NCI-H2227 treated with DMSO at 0.1 percent for 48 hours (cell line): ENCODE data around the gene PYROXD2.
A peak's percentile ranks its signal among the peaks of the same experiment; 100 is the strongest.
"Not testable (repeated sequence)": the region's sequence is repeated elsewhere in the genome, so short reads cannot be mapped to it uniquely, and the experiment has no call there.

Experiments used
- DNase-seq: peaks from one replicate; lab custom pipeline; 2025; lab: John Stamatoyannopoulos, UW

PYROXD2 gene

DNA sequence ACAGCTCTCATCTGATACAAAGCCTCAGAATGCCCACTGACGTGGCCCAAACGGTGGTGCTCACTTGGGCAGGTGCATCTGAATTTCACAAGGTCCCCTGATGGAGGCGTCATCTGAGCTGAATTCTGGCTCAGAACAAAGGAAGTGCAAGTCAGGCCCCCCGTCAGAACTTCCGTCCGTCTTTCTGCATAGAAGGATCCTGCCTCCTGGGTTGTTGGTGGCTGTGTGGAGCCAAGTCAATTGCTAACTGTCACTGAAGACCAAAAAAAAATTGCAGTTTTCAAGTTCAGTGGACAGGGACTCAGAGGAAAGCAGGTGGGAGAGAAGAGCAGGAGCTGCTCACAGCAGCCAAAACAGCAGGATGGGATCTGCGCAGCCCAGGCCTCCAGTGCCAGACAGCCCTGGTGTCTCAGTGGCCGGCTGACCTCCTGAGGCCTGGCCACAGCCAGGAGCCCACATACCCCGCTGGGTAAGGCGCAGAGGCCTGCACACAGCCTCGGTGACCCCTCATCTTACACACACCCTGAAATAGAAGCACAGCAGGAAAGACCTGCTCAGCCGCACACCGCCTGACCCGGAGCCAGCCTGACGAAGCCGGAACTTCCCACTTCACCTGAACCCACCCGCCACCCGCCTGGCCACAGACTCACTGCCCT lies 49.4 kb downstream of the PYROXD2 start:
- DNase-seq = no peak

DNA sequence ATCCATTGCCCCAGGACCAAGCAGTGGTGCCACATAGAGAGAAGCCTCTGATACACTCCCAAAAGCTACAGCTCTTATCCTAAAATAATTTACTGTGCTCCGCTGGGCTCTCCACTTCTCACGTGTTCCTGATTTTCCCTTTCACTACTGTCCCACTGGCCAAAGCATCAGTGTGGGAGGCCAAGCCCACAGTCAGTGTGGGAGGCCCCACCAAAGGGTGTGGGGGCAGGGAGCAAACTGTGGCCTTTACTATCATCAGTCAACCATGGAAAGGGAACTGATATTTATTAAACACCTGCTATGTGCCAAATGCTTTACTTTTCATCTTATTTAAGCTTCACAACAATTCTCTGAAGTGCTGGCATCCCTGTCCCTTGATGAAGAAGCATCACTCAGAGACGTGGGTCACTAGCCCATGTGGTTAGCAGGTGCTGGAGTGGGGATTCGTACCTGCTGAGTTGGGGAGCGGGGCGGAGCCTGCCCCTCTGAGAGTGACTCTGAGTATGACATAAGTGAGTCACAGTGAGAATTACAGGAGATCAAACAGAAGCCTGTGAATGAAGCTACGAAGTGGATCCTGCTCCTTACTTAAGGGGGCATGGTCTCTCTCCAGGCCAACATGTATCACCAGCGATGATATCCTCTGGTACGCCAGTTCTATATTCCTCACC lies 50.4 kb downstream of the PYROXD2 start:
- DNase-seq = no peak

DNA sequence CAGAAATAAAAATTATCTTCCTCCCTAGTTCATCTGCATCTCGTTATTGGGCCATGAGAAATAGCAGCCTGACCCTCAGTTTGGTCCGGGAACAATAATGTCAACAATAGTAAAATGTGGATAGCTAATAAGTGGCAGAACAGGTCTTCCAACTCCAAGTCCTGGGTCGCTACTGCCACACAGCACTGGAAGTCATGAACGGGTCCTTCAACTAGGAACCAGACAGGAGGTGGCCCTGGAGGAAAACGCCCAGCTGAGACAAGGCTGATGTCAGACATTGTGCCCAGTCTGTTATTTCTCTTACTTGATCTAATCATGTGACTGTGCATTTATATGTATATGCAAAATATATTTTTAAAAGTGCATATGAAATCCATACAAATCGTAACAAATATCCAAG lies 51.8 kb downstream of the PYROXD2 start:
- DNase-seq = no peak

DNA sequence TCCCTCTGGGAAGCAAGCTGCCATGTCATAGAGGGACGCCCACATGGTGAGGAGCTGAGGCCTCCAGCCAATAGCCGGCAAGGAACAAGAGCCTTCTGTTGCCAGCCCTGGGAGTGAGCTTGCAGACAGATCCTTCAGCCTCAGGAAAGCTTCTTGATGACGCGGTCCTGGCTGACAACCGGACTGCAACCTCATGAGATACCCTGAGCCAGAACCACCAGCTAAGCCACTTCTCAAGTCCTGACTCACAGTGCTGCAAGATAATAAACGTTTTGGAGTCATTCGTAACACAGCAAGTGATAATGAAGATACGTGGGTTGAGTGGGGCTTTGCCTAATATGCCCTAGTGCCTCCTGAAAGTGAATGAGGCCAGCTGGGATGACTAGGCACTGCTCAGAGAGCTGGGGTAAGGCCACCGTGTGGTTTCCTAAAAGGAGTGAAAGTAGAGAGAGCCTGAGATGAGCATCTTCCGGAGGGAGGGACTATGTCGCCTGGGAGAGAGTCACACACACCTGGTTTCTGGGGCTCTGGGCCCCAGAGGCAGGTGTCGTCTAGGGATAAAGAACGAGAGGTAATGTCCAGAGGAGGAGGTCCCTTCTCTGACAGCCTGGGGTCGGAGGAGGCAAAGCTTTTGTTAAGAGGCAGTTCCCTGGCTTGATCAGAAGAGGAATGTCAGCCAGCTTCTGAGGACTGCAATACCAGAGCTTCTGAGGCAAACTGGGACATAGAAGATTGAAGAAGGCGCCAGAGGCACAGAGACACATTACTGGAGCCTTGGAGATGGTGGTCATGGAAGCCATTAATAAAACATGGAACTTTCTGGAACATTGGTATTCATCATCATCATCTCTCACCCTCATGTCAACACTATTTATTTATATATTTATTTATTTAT lies 53.6 kb downstream of the PYROXD2 start:
- peak; percentile 54 for DNase-seq

DNA sequence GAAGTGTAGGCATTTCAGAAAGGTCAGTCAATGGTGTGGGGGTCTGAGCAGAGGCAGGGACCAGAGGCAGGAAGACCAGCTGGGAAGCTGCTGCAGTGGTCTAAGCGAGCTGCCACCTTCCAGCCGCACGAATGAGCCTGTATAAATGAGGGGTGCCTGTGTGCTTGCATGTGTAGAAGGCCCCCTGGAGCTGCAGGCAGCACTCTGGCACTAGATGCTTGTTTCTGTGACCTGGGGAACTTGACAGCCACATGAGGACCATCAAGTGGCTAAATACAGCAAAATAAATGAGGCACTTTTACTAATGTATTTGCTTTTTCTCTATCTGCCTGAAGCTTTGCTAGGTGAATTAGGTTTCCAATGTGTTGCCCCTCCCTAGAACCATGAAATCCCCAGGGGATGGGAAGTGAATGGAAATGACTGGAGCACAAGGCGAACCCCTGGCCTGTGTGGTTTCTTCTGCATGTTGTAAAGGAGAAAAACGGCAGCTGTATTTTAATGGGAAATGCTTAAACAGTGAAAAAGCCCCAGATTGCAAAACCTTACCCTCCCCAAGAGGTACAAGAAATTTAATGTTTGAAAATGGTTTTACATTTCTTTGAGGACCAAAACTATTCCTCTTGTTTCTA lies 57.7 kb downstream of the PYROXD2 start:
- DNase-seq = no peak

DNA sequence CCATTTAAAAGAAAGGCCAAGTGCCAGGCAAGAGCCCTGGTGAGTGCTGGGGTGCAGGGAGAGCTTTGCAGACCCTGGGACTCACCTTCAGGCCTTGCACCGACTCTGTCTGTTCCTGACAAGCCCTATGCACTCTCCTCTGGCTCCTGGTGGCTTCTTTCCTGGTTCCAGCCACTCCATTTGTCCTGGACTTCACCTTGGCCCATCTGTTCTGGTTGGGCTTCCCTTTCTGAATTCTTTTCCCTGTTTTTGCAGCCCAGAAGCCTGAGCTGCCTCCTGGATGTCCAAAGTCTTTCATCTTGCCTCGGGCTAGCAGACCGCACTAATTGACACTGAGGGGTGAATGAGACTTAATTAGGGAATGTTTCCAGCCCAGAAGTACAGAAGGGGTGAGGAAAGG lies 60.5 kb downstream of the PYROXD2 start:
- no peak for DNase-seq

DNA sequence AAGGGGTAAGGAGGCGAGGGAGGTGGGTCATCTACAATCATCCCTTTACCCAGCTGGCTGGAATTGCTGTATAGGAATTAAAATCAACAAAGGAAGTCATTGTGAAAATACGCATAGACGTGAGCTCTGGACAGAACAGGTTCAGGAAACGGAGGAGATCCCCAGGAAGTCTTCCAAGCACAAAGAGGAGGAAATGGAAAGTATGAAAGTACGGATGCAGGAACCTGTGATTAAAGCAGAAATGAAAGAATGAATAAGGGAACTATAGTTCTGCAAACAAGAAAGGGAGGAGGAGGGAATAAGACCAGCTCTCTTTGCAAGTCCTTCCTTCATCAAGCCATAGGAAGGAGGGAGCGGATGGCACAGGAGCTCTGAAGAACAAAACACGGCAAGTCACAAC lies 61.8 kb downstream of the PYROXD2 start:
- DNase-seq = no peak

DNA sequence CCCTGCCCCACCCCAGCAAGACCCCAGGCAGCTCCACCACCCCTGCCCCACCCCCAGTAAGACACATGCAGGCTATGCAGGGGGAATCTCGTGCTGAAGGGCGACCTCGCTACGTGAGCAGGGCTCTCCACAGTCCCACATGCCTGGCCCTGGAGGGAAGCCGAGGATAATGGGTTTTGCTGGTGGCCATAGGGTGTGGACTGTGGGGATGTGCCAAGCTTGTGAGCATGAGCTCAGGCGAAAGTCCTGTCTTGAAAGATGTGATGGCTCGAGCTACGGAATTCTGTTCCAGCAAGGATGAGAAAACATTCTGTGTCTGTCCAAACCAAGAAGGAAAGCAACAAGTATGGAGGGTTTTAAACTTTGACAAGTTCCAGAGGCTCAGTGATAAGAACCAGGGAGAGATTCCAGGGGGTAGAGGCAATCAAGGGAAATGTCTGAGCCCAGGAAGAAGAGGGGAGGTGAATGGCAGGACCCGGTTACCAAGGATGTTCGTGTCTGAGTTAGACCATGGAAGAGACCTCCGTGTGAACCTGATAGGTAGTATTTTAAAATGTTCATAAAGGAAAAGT lies 63.1 kb downstream of the PYROXD2 start:
- DNase-seq = no peak

DNA sequence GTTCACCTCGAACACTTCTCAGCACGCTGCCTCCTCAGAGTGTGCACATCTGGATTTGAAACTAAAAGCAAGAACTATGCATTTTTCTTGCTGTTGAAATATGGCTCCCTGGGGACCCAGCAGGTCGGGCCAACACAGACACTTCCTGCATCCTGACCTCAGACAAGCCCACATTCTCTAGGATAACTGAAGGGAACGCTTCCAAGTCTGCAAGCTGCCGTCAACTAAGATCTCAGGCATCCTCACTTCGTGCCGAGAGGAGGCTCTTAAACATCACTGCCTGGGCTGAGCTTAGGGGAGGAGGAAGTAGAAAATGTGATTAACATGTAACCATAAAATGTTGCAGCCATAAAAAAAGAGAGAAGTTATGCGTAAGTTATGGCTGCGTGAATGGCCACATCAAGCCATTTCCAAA lies 65.5 kb downstream of the PYROXD2 start:
- no peak for DNase-seq

DNA sequence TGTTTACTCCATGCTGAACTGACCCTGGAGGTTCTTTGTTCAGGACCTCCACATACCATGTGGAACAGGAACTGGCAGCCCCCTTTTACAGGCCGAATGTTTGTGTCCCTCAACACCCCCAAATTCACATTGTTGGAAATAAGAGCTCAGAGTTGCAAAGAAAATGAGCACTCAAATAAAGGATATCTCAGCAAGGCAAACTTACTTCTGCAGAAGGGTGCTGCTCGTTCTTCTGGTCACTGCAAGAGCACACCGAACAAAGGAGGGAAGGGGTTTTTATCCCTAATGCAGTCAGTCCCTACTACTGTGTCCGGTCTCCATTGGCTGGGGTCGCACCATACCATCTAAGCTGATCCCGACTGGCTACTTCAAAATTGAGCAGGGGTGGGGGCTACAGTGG lies 68.1 kb downstream of the PYROXD2 start:
- no peak for DNase-seq

DNA sequence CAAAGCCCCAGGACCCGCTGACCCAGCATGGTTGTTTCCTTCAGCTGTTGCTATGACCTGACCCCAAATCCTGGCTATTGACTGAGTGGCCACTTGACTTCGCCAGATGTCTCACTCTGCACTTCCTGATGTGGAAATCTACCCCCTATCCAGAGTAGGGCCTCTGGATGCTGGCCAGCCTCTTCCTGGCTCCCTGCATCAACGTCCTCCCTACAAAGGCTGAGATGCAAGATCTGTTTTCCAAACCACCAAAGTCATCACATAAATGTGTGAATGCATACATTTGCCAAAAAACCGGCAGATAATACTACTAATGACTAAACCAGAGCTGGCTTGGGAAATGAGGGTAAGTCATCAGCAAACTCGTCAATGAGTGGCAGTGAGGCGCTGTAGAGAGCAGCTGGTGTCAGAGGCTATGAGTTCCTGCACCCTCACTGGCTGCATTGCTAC lies 70.4 kb downstream of the PYROXD2 start:
- no peak for DNase-seq

DNA sequence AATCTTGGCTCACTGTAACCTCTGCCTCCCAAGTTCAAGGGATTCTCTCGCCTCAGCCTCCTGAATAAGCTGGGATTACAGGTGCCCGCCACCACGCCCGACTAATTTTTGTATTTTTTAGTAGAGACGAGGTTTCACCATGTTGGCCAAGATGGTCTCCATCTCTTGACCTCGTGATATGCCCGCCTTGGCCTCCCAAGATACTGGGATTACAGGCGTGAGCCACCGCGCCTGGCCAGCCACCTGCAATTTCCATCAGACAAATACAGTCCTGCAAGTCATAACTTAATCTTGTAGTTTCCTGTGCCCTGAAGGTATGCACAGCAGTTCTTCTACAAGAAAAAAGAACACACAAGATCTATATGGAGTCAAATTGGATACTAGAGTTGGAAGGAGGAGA lies 73.3 kb downstream of the PYROXD2 start:
- DNase-seq = not testable (repeated sequence)

DNA sequence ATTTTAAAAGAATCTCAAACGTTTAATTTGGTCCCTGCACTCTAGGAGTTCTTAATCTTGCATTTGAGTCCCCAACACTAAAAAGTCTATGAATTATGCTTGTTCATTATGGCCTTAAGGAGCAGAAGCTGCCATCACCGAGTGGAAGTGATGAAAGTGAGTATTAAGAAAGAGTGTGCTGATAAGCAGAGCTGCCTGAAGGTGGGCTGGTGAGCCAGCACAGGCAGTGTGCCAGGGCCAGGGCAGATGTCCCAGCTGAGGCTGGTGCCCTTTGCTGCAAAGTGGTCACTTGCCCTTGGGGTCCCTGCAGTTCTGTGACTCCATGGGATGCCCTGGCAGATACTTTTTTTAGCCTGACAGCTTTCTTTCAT lies 74.1 kb downstream of the PYROXD2 start:
- no peak for DNase-seq

DNA sequence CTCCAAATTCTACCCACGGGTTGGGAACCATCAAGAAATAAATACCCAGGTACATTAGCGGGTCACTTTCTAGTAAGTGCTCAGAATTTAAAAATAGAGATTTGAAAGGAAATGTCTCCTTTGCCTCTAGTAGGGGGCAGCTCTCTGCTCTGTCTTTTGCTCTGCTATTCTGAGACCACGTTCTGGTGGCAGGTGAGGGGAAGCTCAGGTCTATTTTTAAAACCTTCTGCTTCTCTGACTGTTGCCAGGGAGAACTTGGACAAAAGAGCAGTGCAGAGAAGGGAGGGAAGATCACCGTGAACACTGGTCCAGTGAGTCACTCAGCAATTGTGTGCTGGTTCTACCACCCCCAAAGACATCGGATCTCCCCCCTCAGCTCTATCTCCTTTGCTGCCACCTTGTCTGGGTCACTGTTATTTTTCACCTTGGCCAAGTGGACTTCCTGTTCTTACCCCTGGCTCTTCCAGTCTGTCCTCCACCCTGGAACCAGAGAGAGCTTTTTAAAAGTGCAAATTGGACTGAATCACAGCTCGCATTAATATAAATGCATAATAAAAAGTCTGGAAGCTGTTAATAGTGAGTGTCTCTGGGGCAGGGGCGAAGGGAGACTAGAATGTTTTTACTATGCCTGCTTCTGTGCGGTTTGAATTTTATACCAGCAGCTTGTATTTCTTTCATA lies 74.6 kb downstream of the PYROXD2 start:
- peak; percentile 13 for DNase-seq

DNA sequence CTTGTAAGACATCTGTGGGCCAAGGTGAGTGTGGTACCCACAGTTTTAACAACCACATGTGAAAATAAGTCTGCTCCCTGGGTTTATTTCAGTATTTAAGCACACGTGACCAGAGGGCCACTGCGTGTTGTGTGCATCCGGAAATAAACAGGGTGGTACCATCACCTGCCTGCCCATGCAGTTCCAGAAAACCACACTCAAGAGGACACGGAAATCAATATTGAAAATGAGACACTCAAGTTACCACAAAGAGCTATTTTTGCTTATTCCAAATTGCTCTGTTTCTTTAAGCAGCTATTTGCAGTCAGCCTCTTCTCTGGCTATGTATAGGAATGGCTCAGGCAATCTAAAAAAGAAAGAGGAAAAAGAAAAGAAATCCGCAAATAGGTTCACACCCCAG lies 75.2 kb downstream of the PYROXD2 start:
- DNase-seq = peak; percentile 26

DNA sequence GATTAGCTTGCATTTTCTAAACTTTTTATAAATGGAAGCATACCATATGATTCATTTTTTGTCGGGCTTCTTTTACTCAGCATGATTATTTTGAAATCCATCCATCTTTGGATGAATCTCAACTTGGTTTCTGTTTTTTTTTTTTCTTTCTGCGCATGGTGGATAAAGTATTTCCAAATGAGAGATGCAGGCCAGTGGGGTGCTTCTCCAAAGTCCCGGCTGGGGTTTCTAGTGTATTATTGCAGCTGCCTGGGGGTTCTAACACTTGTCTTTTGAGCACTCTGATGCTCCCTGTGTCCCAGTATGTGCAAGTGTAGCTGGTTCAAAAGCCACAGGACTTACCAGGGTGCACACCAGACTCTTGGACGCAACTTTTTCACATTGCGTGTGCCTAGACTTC lies 76.1 kb downstream of the PYROXD2 start:
- DNase-seq = no peak

DNA sequence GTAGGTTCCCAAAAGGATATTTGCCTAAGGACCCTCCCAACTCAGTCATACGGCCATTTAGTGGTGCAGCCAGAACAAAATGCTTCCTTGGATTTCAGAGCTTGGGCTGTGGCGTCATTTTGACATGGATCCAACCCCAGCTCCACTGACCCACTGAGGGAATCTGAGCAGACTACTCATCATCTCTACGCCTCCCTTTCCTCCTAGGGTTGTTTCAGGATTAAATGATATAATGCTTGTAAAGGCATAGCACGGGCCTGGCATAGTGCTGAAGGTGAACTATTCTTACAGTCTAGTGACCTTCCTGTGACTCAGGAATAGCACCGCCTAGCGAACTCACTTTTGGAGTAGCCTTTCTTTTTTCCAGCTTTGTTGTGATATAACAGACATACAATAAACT lies 76.7 kb downstream of the PYROXD2 start:
- DNase-seq = no peak

DNA sequence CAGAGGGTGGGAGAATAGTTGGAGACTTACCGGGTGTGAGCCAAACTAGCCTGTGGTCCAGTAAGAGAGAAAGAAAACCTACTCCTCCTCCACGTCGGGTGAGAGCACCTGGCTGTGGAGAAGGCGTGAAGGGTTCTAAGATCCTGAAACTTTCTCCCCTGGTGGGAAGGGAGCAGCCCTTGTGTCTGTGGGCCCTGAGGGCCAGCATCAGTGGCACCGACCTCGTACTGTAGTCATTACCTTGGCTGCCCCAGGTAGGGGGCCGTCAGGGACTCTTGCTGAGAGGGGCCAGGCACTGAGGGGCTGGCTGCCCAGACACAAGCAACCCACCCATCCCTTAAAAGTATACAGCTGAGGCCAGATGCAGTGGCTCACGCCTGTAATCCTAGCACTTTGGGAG lies 77.5 kb downstream of the PYROXD2 start:
- no peak for DNase-seq
